ENCODE data around the gene PITPNB.

PITPNB gene

DNA sequence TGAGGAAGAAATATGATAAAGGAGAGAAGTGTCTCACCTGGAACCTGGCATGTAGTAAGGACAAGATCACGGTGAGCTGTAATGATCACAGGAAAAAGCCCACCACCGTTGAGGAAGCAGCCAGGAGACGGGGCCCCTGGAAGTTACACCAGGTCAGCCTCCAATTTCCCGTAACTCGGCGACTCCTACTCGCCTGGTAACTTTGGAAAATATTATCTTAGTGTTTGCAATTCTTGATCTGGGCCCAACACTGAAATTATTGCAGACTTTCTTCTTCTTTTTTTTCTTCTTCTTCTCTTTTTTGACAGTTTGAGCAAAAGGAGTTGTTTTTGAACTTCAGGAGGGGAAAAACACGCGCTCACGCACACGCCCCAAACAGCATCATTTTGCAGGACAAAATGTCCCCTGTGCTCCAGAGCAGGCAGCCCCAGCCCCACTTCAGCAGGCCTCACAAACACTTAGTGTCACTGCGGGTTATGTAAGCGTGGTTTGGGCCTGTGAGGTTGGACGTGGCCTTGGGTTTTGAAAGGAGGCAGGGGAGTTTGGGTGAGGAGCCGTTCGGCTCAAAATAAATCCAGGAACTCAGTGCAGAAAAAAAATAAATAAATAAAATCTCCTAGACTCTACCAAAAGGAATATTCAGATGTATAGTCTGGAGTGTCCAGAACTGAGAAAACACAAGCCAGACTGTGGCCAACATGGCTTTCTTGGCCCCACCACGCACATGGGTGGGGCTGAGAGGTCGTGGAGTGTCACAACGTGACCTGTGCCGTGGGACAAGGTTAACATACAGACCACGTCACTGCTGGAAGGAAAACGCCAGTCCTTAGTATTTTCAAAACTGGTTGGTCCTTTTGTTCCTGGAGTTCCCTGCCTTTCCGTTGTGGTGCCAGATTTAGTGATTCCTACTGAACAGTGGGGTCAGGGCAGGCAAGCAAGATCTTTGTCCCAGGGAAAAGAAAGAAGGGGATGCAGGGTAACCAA lies 91.2 kb downstream of the PITPNB start:
- TF ChIP-seq EZH2 (IDR thresholded peaks at IDR 0.05; ENCODE audit: borderline replicate concordance, low read depth, low read length, severe bottlenecking), result no peak
- TF ChIP-seq, protein P1, sequence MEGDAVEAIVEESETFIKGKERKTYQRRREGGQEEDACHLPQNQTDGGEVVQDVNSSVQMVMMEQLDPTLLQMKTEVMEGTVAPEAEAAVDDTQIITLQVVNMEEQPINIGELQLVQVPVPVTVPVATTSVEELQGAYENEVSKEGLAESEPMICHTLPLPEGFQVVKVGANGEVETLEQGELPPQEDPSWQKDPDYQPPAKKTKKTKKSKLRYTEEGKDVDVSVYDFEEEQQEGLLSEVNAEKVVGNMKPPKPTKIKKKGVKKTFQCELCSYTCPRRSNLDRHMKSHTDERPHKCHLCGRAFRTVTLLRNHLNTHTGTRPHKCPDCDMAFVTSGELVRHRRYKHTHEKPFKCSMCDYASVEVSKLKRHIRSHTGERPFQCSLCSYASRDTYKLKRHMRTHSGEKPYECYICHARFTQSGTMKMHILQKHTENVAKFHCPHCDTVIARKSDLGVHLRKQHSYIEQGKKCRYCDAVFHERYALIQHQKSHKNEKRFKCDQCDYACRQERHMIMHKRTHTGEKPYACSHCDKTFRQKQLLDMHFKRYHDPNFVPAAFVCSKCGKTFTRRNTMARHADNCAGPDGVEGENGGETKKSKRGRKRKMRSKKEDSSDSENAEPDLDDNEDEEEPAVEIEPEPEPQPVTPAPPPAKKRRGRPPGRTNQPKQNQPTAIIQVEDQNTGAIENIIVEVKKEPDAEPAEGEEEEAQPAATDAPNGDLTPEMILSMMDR (IDR thresholded peaks at IDR 0.05; ENCODE audit: borderline replicate concordance, extremely low read depth, low read length, poor library complexity, severe bottlenecking), result no peak
- no peak overlapping the region for H3K9ac ChIP-seq (ENCODE audit: low read depth, low read length)

DNA sequence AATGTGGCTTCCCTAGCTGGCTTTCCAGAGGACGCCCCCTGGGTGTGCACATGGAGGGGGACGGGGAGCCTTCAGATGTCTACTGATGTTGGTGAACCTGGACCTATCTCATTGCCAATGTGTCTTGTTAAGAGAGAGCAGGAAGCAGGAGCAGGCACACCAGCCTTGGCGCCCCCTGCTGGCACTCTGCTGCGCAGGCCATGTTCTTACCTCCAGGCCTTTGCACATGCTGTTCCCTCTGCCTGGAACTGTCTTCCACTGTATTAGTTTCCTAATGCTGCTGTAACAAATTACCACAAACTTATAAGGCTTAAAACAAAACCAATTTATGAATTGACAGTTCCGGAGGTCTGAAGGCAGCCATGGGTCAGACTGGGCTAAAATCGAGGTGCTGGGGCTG lies 93.9 kb downstream of the PITPNB start:
- TF ChIP-seq, protein P1 (IDR thresholded peaks at IDR 0.05; ENCODE audit: borderline replicate concordance, extremely low read depth, low read length, poor library complexity, severe bottlenecking), result peak; percentile 74
- TF ChIP-seq EZH2 (IDR thresholded peaks at IDR 0.05; ENCODE audit: borderline replicate concordance, low read depth, low read length, severe bottlenecking), result no peak
- H3K9ac ChIP-seq (ENCODE audit: low read depth, low read length), result no peak overlapping the region
- H3K9me3 ChIP-seq (ENCODE audit: insufficient read depth, low read length, severe bottlenecking), result no peaks in the 10 kb centered on the region
- no peaks in the 10 kb centered on the region for H3K36me3 ChIP-seq (ENCODE audit: insufficient read depth, low read length)
- H3K79me2 ChIP-seq (ENCODE audit: insufficient read depth, low read length), result no peaks in the 10 kb centered on the region
- H3K27ac ChIP-seq (ENCODE audit: low read length), result no peak overlapping the region
- ATAC-seq (ENCODE audit: insufficient read depth, low read depth) (peak; percentile 50; the same call in 1 of the 3 replicates), DNase-seq (peak; percentile 46)
- H3K4me1 ChIP-seq (ENCODE audit: insufficient read depth, low read length), result no peaks in the 10 kb centered on the region
- no peak overlapping the region for H3K4me3 ChIP-seq (ENCODE audit: low read depth in 1 of 2, low read length in 2 of 2)
- H3K27me3 ChIP-seq (ENCODE audit: insufficient read depth, low read length, poor library complexity), result no peaks in the 10 kb centered on the region
- H2AFZ ChIP-seq (ENCODE audit: low read depth, low read length), result no peak overlapping the region
- no peak overlapping the region for H3K4me2 ChIP-seq (ENCODE audit: insufficient read depth, low read length)
- no peaks in the 10 kb centered on the region for H4K20me1 ChIP-seq (ENCODE audit: insufficient read depth, low read length)

More for the DNA sequence above, 91.2 kb downstream of the PITPNB start:
- Histone ChIP-seq H2AFZ (ENCODE audit: low read depth, low read length) (no peak overlapping the region), H4K20me1 (ENCODE audit: insufficient read depth, low read length) (no peaks in the 10 kb centered on the region), H3K79me2 (ENCODE audit: insufficient read depth, low read length) (no peaks in the 10 kb centered on the region), H3K9me3 (ENCODE audit: insufficient read depth, low read length, severe bottlenecking) (no peaks in the 10 kb centered on the region), H3K4me3 (ENCODE audit: low read depth in 1 of 2, low read length in 2 of 2) (no peak overlapping the region), H3K4me2 (ENCODE audit: insufficient read depth, low read length) (no peak overlapping the region), H3K4me1 (ENCODE audit: insufficient read depth, low read length) (no peaks in the 10 kb centered on the region), H3K36me3 (ENCODE audit: insufficient read depth, low read length) (no peaks in the 10 kb centered on the region), H3K27me3 (ENCODE audit: insufficient read depth, low read length, poor library complexity) (no peaks in the 10 kb centered on the region), H3K27ac (ENCODE audit: low read length) (no peak overlapping the region)
- no peak for DNase-seq
- ATAC-seq (ENCODE audit: insufficient read depth, low read depth), result no peak

DNA sequence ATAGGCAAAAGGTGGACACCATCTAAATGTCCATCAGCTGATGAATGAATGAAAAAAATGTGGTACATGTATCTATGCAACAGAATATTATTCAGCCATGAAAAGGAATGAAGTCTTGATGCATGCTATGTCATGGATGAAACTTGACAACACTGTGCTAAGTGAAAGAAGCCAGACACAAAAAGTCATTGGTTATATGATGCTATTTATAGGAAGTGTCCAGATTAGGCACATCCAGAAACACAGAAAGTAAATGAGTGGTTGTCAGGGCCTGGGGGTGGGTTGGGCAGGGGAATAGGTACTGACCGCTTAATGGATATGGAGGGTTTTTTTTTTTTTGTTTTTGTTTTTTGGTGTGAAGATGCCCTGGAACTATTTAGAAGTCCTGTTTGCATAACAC lies 95.8 kb downstream of the PITPNB start:
- Histone ChIP-seq H3K9me3 (ENCODE audit: insufficient read depth, low read length, severe bottlenecking) (no peaks in the 10 kb centered on the region), H2AFZ (ENCODE audit: low read depth, low read length) (no peak overlapping the region), H3K27me3 (ENCODE audit: insufficient read depth, low read length, poor library complexity) (no peaks in the 10 kb centered on the region), H3K4me2 (ENCODE audit: insufficient read depth, low read length) (no peak overlapping the region), H3K27ac (ENCODE audit: low read length) (no peak overlapping the region), H3K4me3 (ENCODE audit: low read depth in 1 of 2, low read length in 2 of 2) (no peak overlapping the region), H3K4me1 (ENCODE audit: insufficient read depth, low read length) (no peaks in the 10 kb centered on the region), H4K20me1 (ENCODE audit: insufficient read depth, low read length) (no peaks in the 10 kb centered on the region), H3K36me3 (ENCODE audit: insufficient read depth, low read length) (no peaks in the 10 kb centered on the region), H3K9ac (ENCODE audit: low read depth, low read length) (no peak overlapping the region), H3K79me2 (ENCODE audit: insufficient read depth, low read length) (no peaks in the 10 kb centered on the region)
- DNase-seq, result no peak
- TF ChIP-seq EZH2 (IDR thresholded peaks at IDR 0.05; ENCODE audit: borderline replicate concordance, low read depth, low read length, severe bottlenecking), result no peak
- ATAC-seq (ENCODE audit: insufficient read depth, low read depth), result no peak

Data from DND-41 (cell line).